Left hindlimb (tissue), 1 donor: Measurements from ENCODE around the gene ABCG4.
"Not testable (repeated sequence)": the region's sequence is repeated elsewhere in the genome, so short reads cannot be mapped to it uniquely, and the experiment has no call there.

Source experiments
- DNase-seq: peaks from one replicate; pipeline ENCODE4 v3.0.0-alpha.2; 2018

ABCG4 gene

DNA sequence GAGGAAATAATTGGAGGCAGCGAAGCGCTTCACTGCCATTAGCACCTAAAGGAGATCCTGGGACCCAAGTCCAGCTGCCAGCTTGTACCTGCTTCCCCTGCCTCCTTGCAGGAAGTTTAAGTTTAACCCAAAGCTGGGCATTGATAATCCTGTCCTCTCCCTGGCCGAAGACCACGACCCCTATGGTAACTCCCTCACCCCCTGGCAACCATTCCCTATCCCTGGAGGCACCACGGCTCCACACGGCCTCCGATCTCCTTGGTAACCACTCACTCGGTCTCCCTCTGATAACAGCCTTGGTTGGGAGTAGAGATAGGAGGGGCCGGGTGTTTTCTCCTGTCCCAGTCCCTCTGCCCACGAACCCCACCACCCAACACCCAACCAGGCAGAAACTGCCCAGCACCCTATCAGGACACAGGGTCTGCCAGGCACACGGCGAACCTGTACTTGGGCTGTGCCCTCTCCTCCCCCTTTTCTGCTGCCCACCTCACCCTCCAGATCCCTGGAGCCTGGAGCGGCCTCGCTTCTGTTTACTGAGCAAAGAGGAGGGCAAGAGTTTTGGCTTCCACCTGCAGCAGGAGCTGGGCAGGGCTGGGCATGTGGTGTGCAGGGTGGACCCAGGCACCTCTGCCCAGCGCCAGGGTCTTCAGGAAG is 37.3 kb downstream of the ABCG4 start:
- DNase-seq, result no peak

DNA sequence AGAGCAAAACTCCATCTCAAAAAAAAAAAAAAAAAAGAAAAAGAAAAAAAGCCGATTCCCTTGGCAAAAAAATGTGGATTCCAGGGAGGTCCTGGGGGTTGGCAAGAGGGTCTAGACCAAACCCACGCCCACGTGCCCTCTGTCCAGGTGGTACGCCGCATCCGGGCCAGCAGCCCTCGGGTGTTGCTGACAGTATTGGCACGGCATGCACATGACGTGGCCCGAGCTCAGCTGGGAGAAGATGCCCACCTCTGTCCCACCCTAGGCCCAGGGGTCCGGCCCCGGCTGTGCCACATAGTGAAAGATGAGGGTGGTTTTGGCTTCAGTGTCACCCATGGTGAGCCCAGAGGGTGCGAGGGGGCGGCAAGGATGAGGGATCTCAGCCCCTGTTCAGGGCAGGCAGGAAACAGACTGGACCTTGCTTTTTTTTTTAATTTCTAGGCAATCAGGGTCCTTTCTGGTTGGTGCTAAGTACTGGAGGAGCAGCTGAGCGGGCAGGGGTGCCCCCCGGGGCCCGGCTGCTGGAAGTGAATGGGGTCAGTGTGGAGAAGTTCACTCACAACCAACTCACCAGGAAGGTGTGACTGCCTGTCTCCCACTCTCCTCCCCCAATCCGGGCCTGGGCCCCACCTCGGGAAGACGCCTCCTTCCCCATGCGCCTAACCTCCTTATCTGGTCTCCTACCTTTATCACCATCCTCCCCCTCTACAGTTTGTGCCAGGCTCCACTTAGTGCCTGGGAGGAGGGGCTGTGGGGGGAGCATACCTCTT is 38.5 kb downstream of the ABCG4 start:
- DNase-seq, result no peak

DNA sequence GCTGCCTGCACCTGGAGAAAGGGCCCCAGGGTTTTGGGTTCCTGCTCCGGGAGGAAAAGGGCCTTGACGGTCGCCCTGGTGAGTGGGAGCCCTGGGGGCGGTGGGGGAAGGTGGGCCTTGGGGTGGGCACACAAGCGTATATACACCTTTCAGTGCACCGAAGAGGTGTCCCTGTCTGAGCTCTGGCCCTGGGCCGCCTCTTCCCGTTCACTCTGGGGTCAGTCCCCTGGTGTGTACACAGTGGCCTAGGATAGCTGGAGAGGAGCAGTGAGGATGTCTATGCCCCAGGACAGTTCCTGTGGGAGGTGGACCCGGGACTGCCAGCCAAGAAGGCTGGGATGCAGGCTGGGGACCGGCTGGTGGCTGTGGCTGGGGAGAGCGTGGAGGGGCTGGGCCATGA is 39.2 kb downstream of the ABCG4 start:
- DNase-seq, result no peak

DNA sequence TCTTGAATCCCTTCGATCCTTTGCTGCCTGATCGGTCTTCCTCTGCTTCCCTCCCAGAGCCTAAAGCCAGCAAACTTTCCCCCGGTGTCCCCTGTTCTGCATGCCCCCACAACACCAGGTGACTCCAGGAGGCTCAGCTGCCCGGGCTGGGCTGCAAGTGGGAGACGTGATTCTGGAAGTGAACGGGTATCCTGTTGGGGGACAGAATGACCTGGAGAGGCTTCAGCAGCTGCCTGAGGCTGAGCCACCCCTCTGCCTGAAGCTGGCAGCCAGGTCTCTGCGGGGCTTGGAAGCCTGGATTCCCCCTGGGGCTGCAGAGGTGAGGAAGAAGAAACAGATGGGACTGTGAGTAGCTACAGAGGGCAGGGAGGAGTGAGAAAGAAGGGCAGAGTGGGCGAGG is 40.0 kb downstream of the ABCG4 start:
- no peak for DNase-seq

DNA sequence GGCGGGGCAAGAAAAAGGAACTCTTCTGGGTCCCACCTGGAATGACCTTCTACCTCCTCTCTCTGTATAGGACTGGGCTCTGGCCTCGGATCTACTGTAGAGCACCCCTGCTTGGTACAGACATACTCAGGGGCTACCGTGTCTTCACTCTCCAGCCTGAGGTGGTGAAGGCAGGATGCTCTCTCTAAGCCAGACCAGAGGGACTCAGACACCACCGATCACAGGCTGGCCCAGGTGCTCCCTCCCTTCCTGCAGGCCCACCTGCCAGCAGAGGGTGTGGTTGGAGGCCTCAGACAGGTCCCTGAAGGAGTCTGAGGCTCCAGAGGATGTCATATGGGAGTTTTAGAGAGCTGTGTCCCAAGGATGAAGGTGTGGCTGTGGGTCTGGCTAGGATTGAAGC is 40.5 kb downstream of the ABCG4 start:
- DNase-seq, result no peak

DNA sequence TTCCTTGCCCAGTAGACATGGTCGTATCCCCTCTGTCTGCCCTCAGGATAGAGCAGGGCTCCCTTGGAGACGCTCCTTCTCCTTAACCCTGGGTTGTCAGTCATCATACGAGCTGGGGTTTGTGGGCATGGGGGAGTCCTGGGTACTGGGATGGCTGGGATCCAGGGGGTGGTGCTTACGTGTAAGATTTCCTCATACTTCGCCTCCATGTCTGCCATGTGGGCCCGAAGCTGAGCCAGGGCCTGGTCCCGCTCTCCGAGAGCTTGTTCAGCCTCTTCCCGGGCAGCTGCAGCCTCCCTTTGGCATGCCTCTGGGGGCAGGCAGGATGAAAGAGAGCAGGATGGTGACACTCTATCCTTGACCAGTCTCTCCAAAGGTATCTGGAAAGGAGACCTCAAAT is 41.7 kb downstream of the ABCG4 start:
- no peak for DNase-seq

DNA sequence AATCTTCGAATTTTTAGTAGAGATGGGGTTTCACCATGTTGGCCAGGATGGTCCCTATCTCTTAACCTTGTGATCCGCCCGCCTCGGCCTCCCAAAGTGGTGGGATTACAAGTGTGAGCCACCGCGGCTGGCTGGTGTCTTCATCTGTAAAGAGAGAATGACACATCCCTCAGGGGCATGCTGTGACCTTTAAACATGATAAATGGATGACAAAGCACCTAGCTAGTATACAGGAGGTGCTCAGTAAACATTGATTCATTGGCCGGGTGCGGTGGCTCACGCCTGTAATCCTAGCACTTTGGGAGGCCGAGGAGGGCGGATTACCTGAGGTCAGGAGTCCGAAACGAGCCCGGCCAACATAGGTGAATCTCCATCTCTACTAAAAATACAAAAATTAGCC is 42.4 kb downstream of the ABCG4 start:
- DNase-seq, result not testable (repeated sequence)

DNA sequence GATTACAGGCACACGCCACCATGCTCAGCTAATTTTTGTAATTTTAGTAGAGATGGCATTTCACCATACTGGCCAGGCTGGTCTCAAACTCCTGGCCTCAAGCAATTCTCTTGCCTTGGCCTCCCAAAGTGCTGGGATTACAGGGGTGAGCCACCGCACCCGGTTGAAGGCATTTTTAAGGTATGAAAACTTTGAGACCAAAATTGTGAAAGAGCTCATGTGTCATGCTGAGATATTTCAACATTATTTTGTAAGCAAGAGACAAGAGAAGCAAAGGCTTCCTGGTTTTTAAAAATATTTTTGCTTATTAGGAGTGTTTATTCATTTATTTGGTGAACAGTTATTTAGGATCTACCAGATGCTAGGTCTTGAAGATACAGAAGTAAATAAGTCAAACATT is 43.3 kb downstream of the ABCG4 start:
- DNase-seq, result no peak

DNA sequence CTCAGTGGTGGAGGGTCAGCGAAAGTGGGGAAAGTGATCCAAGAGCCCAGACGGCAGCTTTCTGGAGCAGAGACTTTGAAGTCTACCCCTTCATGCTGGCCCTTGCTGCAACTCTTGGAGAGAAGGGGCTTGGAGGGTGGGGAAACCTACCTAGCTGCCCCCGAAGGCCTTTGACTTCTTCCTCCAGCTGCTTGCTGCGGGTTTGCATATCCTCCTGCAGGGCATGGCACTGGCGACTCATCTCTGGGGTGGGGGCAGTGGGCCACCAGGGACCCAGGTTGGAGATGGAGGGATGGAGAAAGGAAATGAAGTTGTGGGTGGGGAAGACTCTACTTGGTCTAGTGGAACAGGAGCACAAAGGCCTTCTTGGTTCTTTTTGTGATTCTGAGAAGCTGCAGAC is 44.1 kb downstream of the ABCG4 start:
- no peak for DNase-seq

DNA sequence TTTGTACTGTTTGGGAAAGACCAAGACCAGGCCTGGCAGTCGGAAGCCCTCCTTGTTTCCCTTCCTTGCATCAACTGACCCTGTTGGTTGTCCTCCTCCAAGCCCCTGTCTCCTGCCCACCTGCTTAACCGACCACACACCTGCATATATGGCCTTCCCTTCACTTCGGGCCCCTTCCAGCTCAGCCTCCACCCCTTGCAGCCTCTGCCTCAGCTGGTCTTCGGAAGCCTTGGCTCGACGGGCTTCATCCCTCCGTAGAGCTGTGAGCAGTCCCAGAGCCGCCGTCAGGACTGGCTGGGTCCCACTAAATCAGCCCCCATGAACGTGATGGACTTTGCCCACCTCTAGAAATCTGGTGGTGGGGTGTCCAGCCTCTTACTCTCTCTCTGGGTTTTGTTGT is 44.8 kb downstream of the ABCG4 start:
- DNase-seq, result no peak

DNA sequence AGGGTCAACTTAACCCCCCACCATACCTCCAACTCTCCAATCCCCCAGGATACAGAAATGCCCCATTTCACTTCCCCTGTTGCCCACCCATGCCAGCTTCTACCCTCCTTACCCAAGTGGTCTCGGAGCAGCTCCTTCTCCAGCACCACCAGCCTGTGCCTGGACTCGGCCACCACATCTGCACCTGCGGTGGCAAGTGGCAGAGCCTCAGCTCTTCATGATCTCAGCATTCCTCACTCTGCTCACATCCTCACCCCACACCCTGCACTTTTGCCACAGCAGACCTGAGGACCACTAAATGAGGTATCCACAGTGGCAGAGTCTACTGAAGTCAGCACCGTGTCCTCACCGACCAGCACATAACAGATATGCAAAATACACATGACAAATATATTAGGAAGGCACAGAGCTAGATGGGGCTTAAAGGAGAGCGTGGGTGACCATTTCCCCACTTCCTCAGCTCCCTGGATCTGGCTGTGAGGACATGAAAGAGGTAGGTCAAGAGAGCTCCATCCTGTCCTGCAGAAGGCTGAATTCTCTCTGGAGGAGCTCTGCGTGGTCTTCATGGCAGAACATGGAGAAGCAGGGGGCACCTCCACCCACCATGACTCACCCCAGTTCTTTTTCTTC is 46.1 kb downstream of the ABCG4 start:
- DNase-seq, result no peak

DNA sequence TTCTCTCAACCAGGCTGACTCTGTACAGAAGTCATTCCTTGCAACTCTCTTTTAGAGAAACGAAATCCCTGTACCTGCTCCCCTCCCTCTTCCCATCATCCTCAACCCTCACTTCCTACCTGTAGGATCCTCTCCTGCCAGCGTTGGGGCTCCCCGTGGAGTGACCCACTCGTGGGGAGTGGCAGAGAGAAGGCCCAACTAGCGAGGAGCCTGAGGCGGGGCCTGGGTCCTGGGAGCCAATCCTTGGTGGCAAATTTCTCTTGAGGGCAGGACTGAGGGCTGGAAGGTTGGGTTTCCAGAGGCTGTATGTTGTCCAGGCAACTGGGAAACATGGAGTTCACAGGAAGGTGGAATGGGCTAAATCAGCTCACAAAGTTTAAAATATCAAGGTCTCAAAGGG is 46.8 kb downstream of the ABCG4 start:
- DNase-seq, result no peak

DNA sequence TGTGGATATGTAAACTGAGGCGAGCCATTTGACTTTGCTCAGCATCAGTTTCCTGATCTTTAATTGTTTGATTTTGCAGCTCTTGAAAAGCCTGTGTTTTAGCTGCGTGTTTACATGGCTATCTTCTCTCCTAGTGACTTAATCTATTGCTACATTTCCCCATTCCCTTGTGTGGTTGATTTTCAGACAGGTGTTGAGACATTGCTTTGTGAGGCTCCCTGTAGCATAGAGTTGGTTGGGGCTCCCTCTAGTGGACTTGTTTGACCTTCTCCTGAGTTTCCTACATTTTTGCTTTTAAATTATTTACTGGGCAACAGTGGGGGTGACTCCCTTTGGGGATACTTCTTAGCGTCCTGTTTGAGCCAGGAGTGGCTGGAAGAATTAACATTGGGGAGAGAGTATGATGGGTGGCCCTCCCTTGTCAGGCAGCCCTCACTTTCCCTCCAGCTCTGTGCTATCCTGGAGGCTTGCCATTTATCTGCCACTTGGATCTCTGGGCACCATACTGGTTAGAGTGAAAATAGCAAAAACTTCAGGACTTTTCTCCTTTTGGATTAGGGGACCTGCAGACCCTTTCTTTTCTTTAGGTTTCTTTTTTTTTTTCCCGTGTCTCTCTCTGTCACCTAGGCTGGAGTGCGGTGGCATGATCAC is 48.1 kb downstream of the ABCG4 start:
- DNase-seq, result peak; percentile 49

DNA sequence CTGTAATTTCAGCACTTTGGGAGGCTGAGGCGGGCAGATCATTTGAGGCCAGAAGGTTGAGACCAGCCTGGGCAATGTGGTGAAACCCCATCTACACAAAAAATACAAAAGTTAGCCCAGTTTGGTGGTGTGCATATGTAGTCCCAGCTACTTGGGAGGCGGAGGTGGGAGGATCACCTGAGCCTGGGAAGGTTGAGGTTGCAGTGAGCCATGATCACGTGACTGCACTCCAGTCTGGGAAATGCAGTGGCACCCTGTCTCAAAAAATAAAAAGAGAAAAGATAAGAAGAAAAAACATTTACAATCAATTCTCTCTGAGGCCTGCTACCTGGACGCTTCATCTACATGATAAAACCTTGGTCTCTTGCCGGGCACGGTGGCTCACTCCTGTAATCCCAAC is 50.1 kb downstream of the ABCG4 start:
- no peak for DNase-seq

DNA sequence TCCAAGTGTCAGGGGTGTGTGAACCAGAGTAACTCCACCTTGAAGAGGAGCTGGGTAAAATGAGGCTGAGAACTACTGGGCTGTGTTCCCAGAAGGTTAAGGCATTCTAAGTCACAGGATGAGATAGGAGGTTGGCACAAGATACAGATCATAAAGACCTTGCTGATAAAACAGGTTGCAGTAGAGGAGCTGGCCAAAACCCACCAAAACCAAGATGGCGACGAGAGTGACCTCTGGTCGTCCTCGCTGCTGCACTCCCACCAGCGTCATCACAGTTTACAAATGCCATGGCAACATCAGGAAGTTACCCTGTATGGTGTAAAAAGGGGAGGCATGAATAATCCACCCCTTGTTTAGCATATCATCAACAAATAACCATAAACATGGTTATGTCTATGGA is 52.4 kb downstream of the ABCG4 start:
- DNase-seq, result not testable (repeated sequence)

DNA sequence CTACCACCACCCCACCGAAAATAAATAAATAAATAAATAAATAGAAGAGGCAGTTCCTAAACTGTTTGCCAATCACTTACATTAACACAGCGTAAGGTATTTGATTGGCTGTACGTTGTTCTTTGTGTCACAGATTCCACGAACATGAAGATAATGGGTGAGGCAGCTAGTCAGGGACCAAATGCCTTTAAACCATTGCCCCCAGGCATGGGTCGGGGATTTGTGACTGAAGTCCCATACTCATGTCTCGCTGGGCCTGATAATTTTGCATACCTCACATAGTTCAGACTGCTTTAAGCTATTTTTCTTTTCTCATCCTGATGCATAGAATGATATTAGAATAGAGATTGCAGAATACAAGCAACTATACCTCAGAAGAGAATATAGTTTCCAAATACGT is 53.7 kb downstream of the ABCG4 start:
- no peak for DNase-seq

DNA sequence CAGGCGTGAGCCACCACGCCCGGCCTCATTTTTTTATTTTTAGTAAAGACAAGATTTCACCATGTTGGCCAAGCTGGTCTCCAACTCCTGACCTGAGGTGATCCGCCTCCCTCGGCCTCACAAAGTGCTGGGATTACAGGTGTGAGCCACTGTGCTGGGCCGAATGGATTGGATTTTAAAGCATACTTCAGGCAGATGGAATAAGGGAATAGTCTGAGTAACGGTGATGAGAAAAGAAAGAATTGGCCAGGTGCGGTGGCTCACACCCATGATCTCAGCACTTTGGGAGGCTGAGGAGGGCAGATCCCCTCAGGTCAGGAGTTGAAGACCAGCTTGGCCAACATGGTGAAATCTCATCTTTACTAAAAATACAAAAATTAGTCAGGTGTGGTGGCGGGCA is 55.2 kb downstream of the ABCG4 start:
- DNase-seq, result no peak

DNA sequence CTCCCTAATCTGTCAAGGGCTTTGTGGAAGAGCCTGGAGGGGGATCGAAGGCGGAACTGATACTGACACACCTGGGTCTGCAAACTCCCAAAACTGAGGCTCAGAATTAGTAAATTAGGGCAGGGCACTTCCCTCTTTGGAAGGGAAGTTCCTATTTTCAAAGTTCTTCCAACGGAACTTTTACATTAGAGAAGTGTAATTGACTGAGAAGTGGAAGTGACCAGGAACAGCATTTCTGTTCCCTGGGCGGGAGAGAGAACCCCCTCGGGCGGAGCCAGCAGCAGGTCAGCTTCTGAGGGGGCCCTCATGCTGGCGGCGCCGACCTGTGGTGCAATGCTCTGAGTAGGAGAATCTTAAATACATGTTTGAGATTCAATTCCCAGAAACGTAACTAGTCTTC is 56.2 kb downstream of the ABCG4 start:
- no peak for DNase-seq

DNA sequence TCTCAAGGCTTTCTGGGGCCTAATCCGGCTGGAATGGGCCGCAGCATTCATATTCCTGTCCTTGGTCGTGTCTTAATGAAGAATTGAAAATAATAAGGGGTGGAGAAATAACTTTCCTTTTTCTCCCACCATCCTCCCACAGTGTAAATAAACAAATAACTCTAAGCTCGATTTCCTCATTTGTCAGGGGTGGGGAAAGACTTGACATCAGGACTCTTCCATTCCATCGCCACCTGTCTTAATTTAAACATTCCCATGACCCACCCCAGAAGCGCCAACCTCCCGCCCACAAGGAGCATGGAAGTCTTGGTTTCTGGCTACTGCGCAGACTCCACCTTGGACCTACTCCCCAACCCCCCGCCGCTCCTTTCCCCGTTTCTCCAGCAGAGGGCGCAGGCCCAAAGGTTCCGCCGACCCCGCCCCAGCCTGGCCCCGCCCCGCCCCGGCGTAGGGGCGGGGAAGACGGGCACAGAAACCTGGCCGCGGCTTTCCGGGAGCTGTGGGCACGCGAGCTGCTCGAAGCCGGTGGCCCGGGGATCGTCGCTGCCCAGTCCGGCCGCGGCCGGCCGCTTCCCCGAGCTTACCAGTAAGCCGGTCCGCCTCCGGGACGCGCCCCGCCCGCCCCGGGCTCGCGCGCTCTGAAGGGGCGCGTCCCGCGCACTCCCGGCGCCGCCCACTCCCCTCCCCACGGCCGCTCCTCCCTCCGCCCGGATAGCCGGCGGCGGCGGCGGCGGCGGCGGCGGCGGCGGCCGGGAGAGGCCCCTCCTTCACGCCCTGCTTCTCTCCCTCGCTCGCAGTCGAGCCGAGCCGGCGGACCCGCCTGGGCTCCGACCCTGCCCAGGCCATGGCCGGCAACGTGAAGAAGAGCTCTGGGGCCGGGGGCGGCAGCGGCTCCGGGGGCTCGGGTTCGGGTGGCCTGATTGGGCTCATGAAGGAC is 57.0 kb downstream of the ABCG4 start, which contains the start of gene CBL:
Gene CBL (plus strand): TSS at position 766 of the 937 bp plus-strand sequence. CDS start 79 bp downstream, at position 845.
- DNase-seq, result peak; percentile 96

DNA sequence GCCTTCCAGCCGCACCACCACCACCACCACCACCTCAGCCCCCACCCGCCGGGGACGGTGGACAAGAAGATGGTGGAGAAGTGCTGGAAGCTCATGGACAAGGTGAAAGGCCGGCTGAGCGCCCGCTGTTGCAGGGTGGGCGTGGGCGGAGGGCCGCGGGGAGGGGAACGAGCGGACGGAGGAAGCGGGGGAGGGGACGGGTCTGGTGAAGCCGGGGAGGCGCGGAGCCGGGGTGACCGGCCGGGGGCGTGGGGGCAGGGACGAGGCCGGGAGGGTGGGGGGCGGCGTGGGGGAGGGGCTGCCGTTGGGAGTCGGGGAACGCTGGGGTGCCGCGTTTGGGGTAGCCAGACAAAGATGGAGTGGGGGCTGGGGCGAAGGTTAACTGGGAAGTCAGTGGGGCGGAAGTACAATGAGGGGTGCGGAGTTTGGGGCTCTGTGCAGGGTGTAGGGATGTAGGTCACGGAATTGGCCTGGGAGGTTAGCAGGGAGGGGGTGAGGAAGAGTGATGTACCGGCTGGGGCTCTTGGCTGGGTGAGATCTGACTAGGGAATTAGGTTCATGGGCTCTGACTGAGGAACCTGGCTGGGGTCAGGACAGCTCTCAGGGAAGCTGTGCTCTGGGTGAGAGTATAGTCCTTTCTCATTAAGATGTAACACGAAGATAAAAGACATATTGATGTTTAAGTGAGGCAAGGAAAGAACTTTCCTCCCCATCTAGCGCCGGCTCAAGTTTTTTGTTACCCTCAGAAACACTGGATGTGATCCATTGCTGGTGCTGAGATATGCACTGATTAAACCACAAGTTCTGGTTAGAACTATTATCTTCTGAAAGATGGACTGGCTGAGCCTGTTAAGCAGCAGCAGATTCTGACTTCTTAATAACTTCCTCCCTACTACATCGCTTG is 57.9 kb downstream of the ABCG4 start:
- peak; percentile 71 for DNase-seq

DNA sequence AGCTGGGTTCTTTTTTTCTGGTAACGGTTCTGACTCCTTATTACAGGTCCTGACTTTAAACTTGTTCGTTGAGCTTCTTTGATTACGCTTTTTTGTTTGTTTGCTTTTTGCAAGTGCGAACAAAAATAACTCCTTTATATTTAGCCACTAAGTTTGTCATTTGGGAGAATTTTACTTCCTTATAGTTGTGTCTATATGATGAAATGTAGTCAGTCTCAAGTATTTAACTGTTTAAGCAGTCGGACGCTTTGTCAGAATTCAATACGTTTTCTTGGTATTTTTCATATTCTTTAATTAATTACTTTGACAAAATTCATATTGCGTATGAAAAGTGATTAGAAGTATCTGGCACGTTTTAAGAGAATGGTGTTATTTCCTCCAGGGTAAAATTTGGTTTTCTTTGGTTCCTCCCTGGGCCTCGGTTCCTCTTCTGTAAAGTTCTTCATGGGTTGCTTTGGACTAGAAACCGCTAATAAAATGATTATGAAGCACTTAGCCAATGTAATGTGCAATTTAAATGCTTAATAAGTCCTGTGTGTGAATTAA is 58.6 kb downstream of the ABCG4 start:
- DNase-seq, result no peak
